Prostate gland (tissue), 2 donors: Measurements from ENCODE around the gene E2F2. TPM values are rescaled to one million over a fixed set of nuclear protein-coding genes. Genes with fewer than 3 reads are reported as not detected.

Experiments
- DNase-seq: peaks from one replicate; pipeline ENCODE4 v3.0.0-alpha.2; 2019; ENCODE audit warnings: low spot score
- H3K27ac ChIP-seq, 2 donors: fragments of 200-600 bp; sonication (generic); 2 replicates each; pipeline ENCODE4 v1.5.1; 2017 to 2019
- H3K27me3 ChIP-seq: fragments of 200-600 bp; sonication (generic); replicated peaks from 2 replicates; pipeline ENCODE4 v1.5.1; 2019; ENCODE audit not compliant: insufficient read depth
- H3K36me3 ChIP-seq, 2 donors: fragments of 200-600 bp; sonication (generic); 1 replicate in 1 of 2; 2 replicates in 1 of 2; pipeline versions ENCODE4 v1.5.1 to v1.8.1; 2017 to 2019
- H3K4me1 ChIP-seq: fragments of 200-600 bp; sonication (generic); replicated peaks from 2 replicates; pipeline ENCODE4 v1.5.1; 2019
- H3K4me3 ChIP-seq, 2 donors: fragments of 200-600 bp; sonication (generic); 2 replicates each; pipeline ENCODE4 v1.5.1; 2017 to 2019
- H3K9me3 ChIP-seq: fragments of 200-600 bp; sonication (generic); 2 replicates; pipeline ENCODE4 v1.5.1; 2017
- CTCF ChIP-seq, 4 experiments: fragments of 200-600 bp in 2 of 4; fragments of 450-650 bp in 2 of 4; sonication (generic) in 2 of 4; IDR thresholded peaks; 1 replicate in 3 of 4; 2 replicates in 1 of 4; pipeline ENCODE4 v1.5.1; 2016 to 2019; ENCODE audit warnings: antibody characterized with exemption in 4 of 4, mild to moderate bottlenecking in 2 of 4, moderate library complexity in 2 of 4
- POLR2A ChIP-seq: fragments of 450-650 bp; IDR thresholded peaks from one replicate; pipeline ENCODE4 v1.6.1; 2016; ENCODE audit warnings: antibody characterized with exemption, mild to moderate bottlenecking
- POLR2AphosphoS5 ChIP-seq: sonication (generic); formaldehyde crosslinking; IDR thresholded peaks from one replicate; pipeline ENCODE4 v1.6.1; 2017; ENCODE audit warnings: antibody characterized with exemption
- WGBS: methylation state at CpG from one replicate; pipeline ENCODE4 v1.1.5; 2018; 5-methylcytosine and 5-hydroxymethylcytosine counted together
- intact Hi-C: fragments of 100-400 bp; cut with DNase I; formaldehyde crosslinking; loops from one replicate; pipeline ENCODE4 v1.14.2; 2022
- total RNA-seq, 2 donors: library from RNA; depleted of rRNA; stranded (reverse); fragments of >200 nt; gene quantifications; one replicate each; pipeline ENCODE4 v1.1.0, GENCODE V29; 2016

E2F2 gene
- total RNA-seq, 2 donors from 2014 or later = 1.0 to 4.1 TPM

DNA sequence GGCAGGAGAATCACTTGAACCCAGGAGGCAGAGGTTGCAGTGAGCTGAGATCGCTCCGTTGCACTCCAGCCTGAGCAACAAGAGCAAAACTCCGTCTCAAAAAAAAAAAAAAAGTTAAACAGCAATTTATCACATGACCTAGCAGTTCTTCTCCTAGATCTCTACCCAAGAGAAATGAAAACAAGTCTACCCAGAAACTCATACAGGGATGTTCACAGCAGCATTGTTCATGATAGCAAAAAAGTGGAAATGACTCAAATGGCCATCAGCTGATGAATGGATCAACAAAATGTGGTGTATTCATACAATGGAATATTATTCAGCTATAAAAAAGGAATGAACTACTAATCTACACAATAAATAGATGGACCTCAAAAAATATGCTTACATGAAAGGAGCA is 40.4 kb upstream of the E2F2 start:
- no peaks in the 10 kb centered on the region for H3K9me3 ChIP-seq
- WGBS = 85% methylated on average over 3 of the region's 3 CpGs
- TF ChIP-seq CTCF (IDR thresholded peaks at IDR 0.05) (no peak), POLR2A (no peak), POLR2AphosphoS5 (no peak)
- H3K27me3 ChIP-seq = no peaks in the 10 kb centered on the region
- H3K4me3 ChIP-seq = no peak overlapping the region
- peaks cover 4% of the 10 kb centered on the region for H3K4me1 ChIP-seq
- H3K27ac ChIP-seq = no peak overlapping the region
- no peak for DNase-seq
- intact Hi-C loops = no loop called here
- H3K36me3 ChIP-seq = no peaks in the 10 kb centered on the region

DNA sequence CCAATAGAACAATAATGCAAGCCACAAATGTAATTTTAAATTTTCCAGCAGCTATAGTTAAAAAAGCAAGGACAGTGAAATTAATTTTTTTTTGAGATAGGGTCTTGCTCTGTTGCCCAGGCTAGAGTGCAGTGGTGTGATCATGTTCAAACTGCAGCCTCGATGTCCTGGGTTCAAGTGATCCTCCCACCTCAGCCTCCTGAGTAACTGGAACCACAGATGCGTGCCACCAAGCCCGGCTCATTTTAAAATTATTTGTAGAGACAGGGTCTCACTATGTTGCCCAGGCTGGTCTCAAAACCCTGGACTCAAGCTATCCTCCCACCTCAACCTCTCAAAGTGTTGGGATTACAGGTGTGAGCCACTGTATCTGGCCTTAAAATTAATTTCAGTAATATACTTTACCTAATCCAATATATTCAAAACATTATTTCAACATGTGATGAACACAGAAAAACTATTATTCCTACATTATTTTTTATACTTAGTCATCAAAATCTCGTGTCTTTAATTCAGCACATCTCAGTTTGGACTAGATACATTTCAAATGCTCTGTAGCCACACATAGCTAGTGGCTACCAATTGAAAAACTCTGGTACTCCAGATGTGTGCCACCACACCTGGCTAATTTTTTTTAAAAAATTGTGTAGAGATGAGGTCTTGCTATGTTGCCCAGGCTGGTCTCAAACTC is 39.1 kb upstream of the E2F2 start:
- over 99% methylated on average over 4 of the region's 4 CpGs for WGBS
- no peak for TF ChIP-seq POLR2A
- no peak for TF ChIP-seq POLR2AphosphoS5
- TF ChIP-seq CTCF (IDR thresholded peaks at IDR 0.05) = no peak
- Histone ChIP-seq H3K4me3 (no peak overlapping the region), H3K36me3 (no peaks in the 10 kb centered on the region), H3K9me3 (no peaks in the 10 kb centered on the region), H3K27me3 (no peaks in the 10 kb centered on the region), H3K27ac (no peak overlapping the region), H3K4me1 (no peaks in the 10 kb centered on the region)
- intact Hi-C loops = no loop called here
- DNase-seq = no peak

DNA sequence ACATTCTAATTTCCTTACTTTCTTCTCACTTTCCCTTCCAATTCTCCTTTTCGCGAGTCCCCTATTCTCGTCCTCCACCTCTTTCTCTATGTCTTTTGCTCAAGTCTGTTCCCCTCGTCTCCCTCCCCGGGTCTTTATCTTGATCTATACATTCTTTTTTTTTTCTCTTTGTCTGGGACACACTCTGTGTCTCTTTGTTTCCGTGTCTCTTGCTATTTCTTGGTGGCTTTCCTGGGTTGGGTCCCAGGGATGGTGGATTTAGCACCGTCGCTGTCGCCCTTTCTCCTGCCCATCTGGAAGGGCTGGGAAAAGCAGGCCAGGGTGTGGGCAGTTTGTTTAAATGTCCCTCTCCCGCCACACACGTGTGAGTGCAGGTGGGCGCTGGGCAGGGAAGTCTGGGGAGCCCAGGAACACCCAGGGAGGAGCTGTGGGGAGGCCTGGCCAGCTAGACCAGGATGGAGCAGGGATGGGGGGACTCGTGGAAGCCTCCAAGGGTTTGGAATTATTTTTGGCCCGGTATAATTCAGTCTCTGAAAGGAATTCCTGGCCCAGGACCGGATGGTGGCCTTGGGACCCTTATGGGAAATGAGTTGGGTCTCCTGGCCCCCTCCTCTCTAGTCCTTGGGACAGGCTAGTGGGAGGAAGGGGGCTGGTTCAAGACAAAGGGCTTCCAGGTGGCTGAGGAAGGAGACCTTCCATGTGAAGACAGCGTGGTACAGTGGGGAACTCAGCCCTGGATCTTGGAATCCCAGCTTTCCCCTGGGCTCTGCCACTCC is 37.8 kb upstream of the E2F2 start:
- TF ChIP-seq POLR2A (no peak), CTCF (IDR thresholded peaks at IDR 0.05) (no peak), POLR2AphosphoS5 (no peak)
- 24% methylated on average over 16 of the region's 16 CpGs for WGBS
- Histone ChIP-seq H3K4me1 (no peaks in the 10 kb centered on the region), H3K27ac (peak overlapping the region; percentile 63 to 71), H3K27me3 (no peaks in the 10 kb centered on the region), H3K4me3 (peak overlapping the region; percentile 51 to 53), H3K9me3 (no peaks in the 10 kb centered on the region), H3K36me3 (no peaks in the 10 kb centered on the region)
- intact Hi-C loops = no loop called here
- DNase-seq = no peak

DNA sequence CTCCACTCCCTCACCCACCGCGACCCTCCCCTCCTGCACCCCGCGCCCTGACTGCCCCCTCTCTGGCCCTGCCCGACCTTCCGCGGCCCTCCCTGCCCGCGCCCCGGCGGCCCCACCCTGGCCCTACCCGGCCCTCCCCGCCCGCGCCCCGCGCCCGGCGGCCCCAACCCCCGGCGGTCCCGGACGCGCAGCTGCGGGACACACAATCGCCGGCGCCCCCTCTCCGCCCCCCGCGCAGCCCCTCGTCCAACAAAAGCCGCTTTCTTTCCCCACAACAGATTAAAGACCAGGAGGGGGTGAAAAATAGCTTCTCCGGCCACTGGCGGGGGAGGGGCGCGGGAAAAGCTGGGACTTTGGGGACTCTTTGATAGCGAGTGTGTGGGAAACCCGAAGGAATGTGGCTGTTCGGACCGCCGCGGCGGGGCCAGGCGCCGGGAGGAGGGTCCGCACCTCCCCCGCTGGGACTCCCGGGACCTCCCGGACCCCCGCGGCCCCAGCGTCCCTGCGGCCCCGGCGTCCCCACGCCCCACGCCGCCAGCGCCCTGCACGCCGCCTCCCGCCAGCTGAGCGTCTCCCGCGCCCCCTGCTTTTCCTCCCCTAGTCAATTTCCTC is 37.1 kb upstream of the E2F2 start:
- Histone ChIP-seq H3K36me3 (no peaks in the 10 kb centered on the region), H3K27me3 (no peaks in the 10 kb centered on the region), H3K9me3 (no peaks in the 10 kb centered on the region), H3K4me3 (peak overlapping the region; percentile 51 to 53), H3K4me1 (no peaks in the 10 kb centered on the region), H3K27ac (peak overlapping the region; percentile 63 to 71)
- WGBS = under 1% methylated on average over 56 of the region's 66 CpGs
- intact Hi-C loops = no loop called here
- TF ChIP-seq CTCF (IDR thresholded peaks at IDR 0.05) = no peak
- no peak for TF ChIP-seq POLR2AphosphoS5
- DNase-seq = no peak
